Ectodermal cell (in vitro differentiated cells): ENCODE data around the gene PLK3.
A peak's percentile ranks its signal among the peaks of the same experiment; 100 is the strongest.
"Not testable (repeated sequence)": the region's sequence is repeated elsewhere in the genome, so short reads cannot be mapped to it uniquely, and the experiment has no call there.

Experiments
- H3K27ac ChIP-seq: 2 replicates; pipeline ENCODE4 v1.7.0; 2013; ENCODE audit warnings: mild to moderate bottlenecking, low read depth, low read length; ENCODE audit not compliant: insufficient read depth, poor library complexity, severe bottlenecking
- H3K27me3 ChIP-seq: 2 replicates; pipeline ENCODE4 v1.7.0; 2013; ENCODE audit warnings: mild to moderate bottlenecking, low read length; ENCODE audit not compliant: insufficient read depth, control insufficient read depth, poor library complexity, severe bottlenecking
- H3K36me3 ChIP-seq: one replicate; pipeline ENCODE4 v1.7.0; 2013; ENCODE audit warnings: low read length; ENCODE audit not compliant: control insufficient read depth, insufficient read depth
- H3K4me1 ChIP-seq: one replicate; pipeline ENCODE4 v1.7.0; 2013; ENCODE audit warnings: low read length; ENCODE audit not compliant: control insufficient read depth, insufficient read depth
- H3K4me3 ChIP-seq: 2 replicates; pipeline ENCODE4 v1.7.0; 2013; ENCODE audit warnings: low read depth, low read length, control low read depth; ENCODE audit not compliant: insufficient read depth
- H3K9me3 ChIP-seq: 2 replicates; pipeline ENCODE4 v1.7.0; 2013; ENCODE audit warnings: mild to moderate bottlenecking, low read length, moderate library complexity; ENCODE audit not compliant: control insufficient read depth
- WGBS, 2 experiments: methylation state at CpG; one replicate each; pipeline ENCODE4 v1.1.7; 2013; ENCODE audit warnings: missing lambda C conversion rate in 2 of 2; 5-methylcytosine and 5-hydroxymethylcytosine counted together

The PLK3 gene

GRCh38 chr1:44829506-44830384 lies 29.6 kb downstream of the PLK3 start:
- no peaks in the 10 kb centered on the region for H3K9me3 ChIP-seq
- H3K27me3 ChIP-seq, result no peaks in the 10 kb centered on the region
- H3K36me3 ChIP-seq, result no peaks in the 10 kb centered on the region
- H3K27ac ChIP-seq, result no peak overlapping the region
- no peak overlapping the region for H3K4me3 ChIP-seq
- H3K4me1 ChIP-seq, result no peaks in the 10 kb centered on the region
- WGBS, 2 experiments, result 91 to 93% methylated on average over 12 of the region's 12 CpGs

GRCh38 chr1:44830900-44831304 lies 30.7 kb downstream of the PLK3 start:
- no peaks in the 10 kb centered on the region for H3K27me3 ChIP-seq
- no peak overlapping the region for H3K27ac ChIP-seq
- no peaks in the 10 kb centered on the region for H3K9me3 ChIP-seq
- no peaks in the 10 kb centered on the region for H3K36me3 ChIP-seq
- no peak overlapping the region for H3K4me3 ChIP-seq
- H3K4me1 ChIP-seq, result no peaks in the 10 kb centered on the region
- WGBS, 2 experiments, result 92 to 93% methylated on average over 10 of the region's 10 CpGs

GRCh38 chr1:44831516-44831915 lies 31.3 kb downstream of the PLK3 start:
- H3K36me3 ChIP-seq, result no peaks in the 10 kb centered on the region
- WGBS, 2 experiments, result 59 to 64% methylated on average over 9 of the region's 9 CpGs
- no peaks in the 10 kb centered on the region for H3K27me3 ChIP-seq
- no peaks in the 10 kb centered on the region for H3K4me1 ChIP-seq
- H3K9me3 ChIP-seq, result no peaks in the 10 kb centered on the region
- no peak overlapping the region for H3K27ac ChIP-seq
- no peak overlapping the region for H3K4me3 ChIP-seq

- Histone ChIP-seq H3K4me1 (no peaks in the 10 kb centered on the region), H3K9me3 (no peaks in the 10 kb centered on the region), H3K36me3 (no peaks in the 10 kb centered on the region), H3K27me3 (no peaks in the 10 kb centered on the region), H3K4me3 (no peak overlapping the region), H3K27ac (no peak overlapping the region)
- 83 to 87% methylated on average over 13 of the region's 13 CpGs for WGBS, 2 experiments
These were observed 32.0 kb downstream of the PLK3 start for GRCh38 chr1:44832056-44832705.

GRCh38 chr1:44834328-44834727 lies 34.2 kb downstream of the PLK3 start:
- Histone ChIP-seq H3K27ac (no peak overlapping the region), H3K9me3 (no peaks in the 10 kb centered on the region), H3K4me1 (no peaks in the 10 kb centered on the region), H3K4me3 (no peak overlapping the region), H3K27me3 (no peaks in the 10 kb centered on the region), H3K36me3 (no peaks in the 10 kb centered on the region)
- 89 to 92% methylated on average over 7 of the region's 7 CpGs for WGBS, 2 experiments

GRCh38 chr1:44835738-44836675 lies 35.8 kb downstream of the PLK3 start:
- Histone ChIP-seq H3K9me3 (no peaks in the 10 kb centered on the region), H3K27me3 (peaks cover under 1% of the 10 kb centered on the region), H3K4me3 (no peak overlapping the region), H3K4me1 (no peaks in the 10 kb centered on the region), H3K27ac (no peak overlapping the region), H3K36me3 (no peaks in the 10 kb centered on the region)
- 72 to 74% methylated on average over 23 of the region's 23 CpGs for WGBS, 2 experiments

- peaks cover 21% of the 10 kb centered on the region for H3K27me3 ChIP-seq
- H3K4me1 ChIP-seq, H3K36me3 ChIP-seq, H3K4me3 ChIP-seq, H3K9me3 ChIP-seq, H3K27ac ChIP-seq: not testable (repeated sequence)
- 90 to 95% methylated on average over 11 of the region's 11 CpGs for WGBS, 2 experiments
These were observed 38.1 kb downstream of the PLK3 start for GRCh38 chr1:44838294-44838693.

GRCh38 chr1:44839576-44839975 lies 39.4 kb downstream of the PLK3 start:
- no peaks in the 10 kb centered on the region for H3K36me3 ChIP-seq
- H3K27ac ChIP-seq, result no peak overlapping the region
- WGBS, 2 experiments, result 92 to 93% methylated on average over 4 of the region's 4 CpGs
- H3K4me1 ChIP-seq, result no peaks in the 10 kb centered on the region
- no peaks in the 10 kb centered on the region for H3K9me3 ChIP-seq
- no peak overlapping the region for H3K4me3 ChIP-seq
- H3K27me3 ChIP-seq, result peaks cover 21% of the 10 kb centered on the region

GRCh38 chr1:44842486-44842861 lies 42.3 kb downstream of the PLK3 start:
- Histone ChIP-seq H3K4me3 (peak overlapping the region; percentile 55), H3K27me3 (peaks cover 21% of the 10 kb centered on the region), H3K27ac (no peak overlapping the region), H3K4me1 (no peaks in the 10 kb centered on the region), H3K9me3 (no peaks in the 10 kb centered on the region), H3K36me3 (no peaks in the 10 kb centered on the region)
- 62 to 63% methylated on average over 16 of the region's 16 CpGs for whole genome bisulfite sequencing, 2 experiments
